HCT116 (cell line): ENCODE data around the gene HDAC10. TPM values are rescaled to one million over a fixed set of nuclear protein-coding genes. Genes with fewer than 3 reads are reported as not detected.

Source experiments
- ATAC-seq: fragments of 200-7000 bp; cut with Tn5 transposase; 2 replicates; pipeline ENCODE4 v1.9.1; 2020; ENCODE audit warnings: mild to moderate bottlenecking, moderate library complexity
- BruUV-seq: library from RNA; stranded (reverse); fragments of 400-500 nt; replicated peaks from 2 replicates; lab custom pipeline; 2021; lab: Mats Ljungman, UMichigan
- CTCF ChIA-PET: fragments of 300-600 bp; sonication (Branson Sonifier 250); formaldehyde crosslinking; loops from one replicate; lab custom pipeline; 2021; ENCODE audit warnings: antibody characterized with exemption; lab: Charles Lee
- POLR2A ChIA-PET: fragments of 300-600, 350-600 bp; sonication (Branson Sonifier 250); formaldehyde crosslinking; loops from one replicate; lab custom pipeline; 2021; ENCODE audit warnings: antibody characterized with exemption; lab: Charles Lee
- RAD21 ChIA-PET, 2 experiments: fragments of 300-600 bp; sonication (Branson Sonifier 250); formaldehyde crosslinking; loops; one replicate each; lab custom pipeline; 2023; ENCODE audit warnings: low total read pairs in 2 of 2; ENCODE audit not compliant: uncharacterized antibody in 2 of 2, unreplicated experiment in 2 of 2, low non-redundant PET in 1 of 2; lab: Charles Lee
- DNase-seq: peaks from one replicate; pipeline ENCODE4 v3.0.0-alpha.2; 2010; ENCODE audit warnings: low read depth, low spot score
- H2AFZ ChIP-seq: fragments of 200-600 bp; shearing (Covaris generic), sonication (generic); 2 replicates; pipeline ENCODE4 v1.6.1; 2017; ENCODE audit warnings: low read depth, mixed run types, mixed read lengths, antibody characterized with exemption, low read length; ENCODE audit not compliant: poor library complexity, severe bottlenecking
- H3K27ac ChIP-seq: 2 replicates; pipeline ENCODE4 v1.5.1; 2012; ENCODE audit warnings: low read depth, low read length
- H3K27me3 ChIP-seq: fragments of 200-600 bp; sonication (generic); 2 replicates; pipeline ENCODE4 v1.6.1; 2016; ENCODE audit warnings: mixed run types, low read length, mixed read lengths; ENCODE audit not compliant: insufficient read depth
- H3K36me3 ChIP-seq, 2 experiments: fragments of 200-500 bp in 1 of 2; fragments of 200-600 bp in 1 of 2; sonication (Bioruptor generic) in 1 of 2; sonication (generic) in 1 of 2; 2 replicates each; pipeline versions ENCODE4 v1.5.1 to v1.6.1; 2014 to 2016; ENCODE audit warnings: low read length in 2 of 2, inconsistent platforms in 1 of 2, mixed read lengths in 1 of 2, mixed run types in 1 of 2; ENCODE audit not compliant: insufficient read depth in 2 of 2, control insufficient read depth in 1 of 2
- H3K4me1 ChIP-seq, 2 experiments: fragments of 200-600 bp in 1 of 2; sonication (generic) in 1 of 2; 2 replicates each; pipeline versions ENCODE4 v1.5.1 to v1.6.1; 2012 to 2017; ENCODE audit warnings: low read length in 2 of 2, inconsistent platforms in 1 of 2, mild to moderate bottlenecking in 1 of 2, mixed read lengths in 1 of 2, mixed run types in 1 of 2, moderate library complexity in 1 of 2; ENCODE audit not compliant: insufficient read depth in 2 of 2, control insufficient read depth in 1 of 2
- H3K4me2 ChIP-seq: fragments of 200-600 bp; sonication (generic); 2 replicates; pipeline ENCODE4 v1.6.1; 2017; ENCODE audit warnings: mixed run types, low read length, mixed read lengths
- H3K4me3 ChIP-seq, 2 experiments: fragments of 200-600 bp in 1 of 2; sonication (generic) in 1 of 2; replicated peaks in 1 of 2; 2 replicates each; pipeline ENCODE4 v1.5.1; 2011 to 2016; ENCODE audit warnings: low read length in 2 of 2, control low read depth in 1 of 2, low read depth in 1 of 2, mild to moderate bottlenecking in 1 of 2, mixed read lengths in 1 of 2, mixed run types in 1 of 2
- H3K79me2 ChIP-seq: fragments of 200-600 bp; sonication (generic); 2 replicates; pipeline ENCODE4 v1.6.1; 2017; ENCODE audit warnings: mild to moderate bottlenecking, mixed run types, low read length, moderate library complexity, mixed read lengths; ENCODE audit not compliant: insufficient read depth
- H3K9ac ChIP-seq: fragments of 200-600 bp; sonication (generic); 2 replicates; pipeline ENCODE4 v1.6.1; 2016; ENCODE audit warnings: low read length, mixed read lengths
- H3K9me2 ChIP-seq: fragments of 200-600 bp; sonication (generic), shearing (Covaris generic); 2 replicates; pipeline ENCODE4 v1.6.1; 2017; ENCODE audit warnings: mixed run types, mild to moderate bottlenecking, moderate library complexity; ENCODE audit not compliant: insufficient read depth
- H3K9me3 ChIP-seq, 2 experiments: fragments of 200-500 bp in 1 of 2; fragments of 200-600 bp in 1 of 2; sonication (Bioruptor generic) in 1 of 2; sonication (generic) in 1 of 2; 2 replicates each; pipeline ENCODE4 v1.6.1; 2014 to 2017; ENCODE audit warnings: low read length in 2 of 2, mixed read lengths in 2 of 2, inconsistent platforms in 1 of 2, low read depth in 1 of 2, mild to moderate bottlenecking in 1 of 2, mixed run types in 1 of 2, moderate library complexity in 1 of 2; ENCODE audit not compliant: control insufficient read depth in 1 of 2, insufficient read depth in 1 of 2
- H4K20me1 ChIP-seq: fragments of 200-600 bp; sonication (generic), shearing (Covaris generic); 2 replicates; pipeline ENCODE4 v1.6.1; 2017; ENCODE audit warnings: mixed run types, mild to moderate bottlenecking, moderate library complexity; ENCODE audit not compliant: insufficient read depth
- CEBPB ChIP-seq: IDR thresholded peaks from 2 replicates; pipeline ENCODE4 v1.6.1; 2012; ENCODE audit warnings: low read depth
- EGR1 ChIP-seq: IDR thresholded peaks from 2 replicates; pipeline ENCODE4 v1.6.1; 2012; ENCODE audit warnings: low read depth
- EZH2 ChIP-seq: fragments of 200-600 bp; sonication (generic); IDR thresholded peaks from 2 replicates; pipeline ENCODE4 v1.6.1; 2017; ENCODE audit warnings: antibody characterized with exemption, mixed run types
- EZH2phosphoT487 ChIP-seq: fragments of 200-600 bp; IDR thresholded peaks from 2 replicates; pipeline ENCODE4 v1.6.1; 2018; ENCODE audit warnings: antibody characterized with exemption, borderline replicate concordance
- POLR2AphosphoS5 ChIP-seq: IDR thresholded peaks from 2 replicates; pipeline ENCODE4 v1.6.1; 2011; ENCODE audit warnings: mild to moderate bottlenecking, low read depth, low read length, moderate library complexity
- RAD21 ChIP-seq: IDR thresholded peaks from 2 replicates; pipeline ENCODE4 v1.6.1; 2012; ENCODE audit warnings: low read depth, mild to moderate bottlenecking
- TCF7L2 ChIP-seq: IDR thresholded peaks from 2 replicates; pipeline ENCODE4 v1.7.0; 2011; ENCODE audit warnings: borderline replicate concordance, inconsistent platforms; ENCODE audit not compliant: insufficient read depth, insufficient read length; ENCODE audit errors: extremely low read depth
- ZFX ChIP-seq: fragments of 450-650 bp; IDR thresholded peaks from 2 replicates; pipeline ENCODE4 v1.6.1; 2017
- ZNF274 ChIP-seq: fragments of 200-500 bp; sonication (Bioruptor generic); IDR thresholded peaks from 2 replicates; pipeline ENCODE4 v1.6.1; 2014; ENCODE audit warnings: mild to moderate bottlenecking, low read depth, low read length, inconsistent platforms
- intact Hi-C: fragments of 100-400 bp; cut with micrococcal nuclease; formaldehyde crosslinking; loops from 2 replicates; pipeline ENCODE4 v1.10.0; 2022
- total RNA-seq: library from RNA; stranded (reverse); gene quantifications from one replicate; pipeline ENCODE4 v1.2.1, GENCODE V29; 2021; ENCODE audit not compliant: unreplicated experiment
- TF ChIP-seq, protein P1 (sequence below): IDR thresholded peaks from 2 replicates; pipeline ENCODE4 v1.6.1; 2011; ENCODE audit warnings: mild to moderate bottlenecking, low read length, moderate library complexity; ENCODE audit not compliant: insufficient replicate concordance; ENCODE audit errors: extremely low read depth

HDAC10 gene
- total RNA-seq, 1 experiment from 2014 or later: 67.5 TPM

DNA sequence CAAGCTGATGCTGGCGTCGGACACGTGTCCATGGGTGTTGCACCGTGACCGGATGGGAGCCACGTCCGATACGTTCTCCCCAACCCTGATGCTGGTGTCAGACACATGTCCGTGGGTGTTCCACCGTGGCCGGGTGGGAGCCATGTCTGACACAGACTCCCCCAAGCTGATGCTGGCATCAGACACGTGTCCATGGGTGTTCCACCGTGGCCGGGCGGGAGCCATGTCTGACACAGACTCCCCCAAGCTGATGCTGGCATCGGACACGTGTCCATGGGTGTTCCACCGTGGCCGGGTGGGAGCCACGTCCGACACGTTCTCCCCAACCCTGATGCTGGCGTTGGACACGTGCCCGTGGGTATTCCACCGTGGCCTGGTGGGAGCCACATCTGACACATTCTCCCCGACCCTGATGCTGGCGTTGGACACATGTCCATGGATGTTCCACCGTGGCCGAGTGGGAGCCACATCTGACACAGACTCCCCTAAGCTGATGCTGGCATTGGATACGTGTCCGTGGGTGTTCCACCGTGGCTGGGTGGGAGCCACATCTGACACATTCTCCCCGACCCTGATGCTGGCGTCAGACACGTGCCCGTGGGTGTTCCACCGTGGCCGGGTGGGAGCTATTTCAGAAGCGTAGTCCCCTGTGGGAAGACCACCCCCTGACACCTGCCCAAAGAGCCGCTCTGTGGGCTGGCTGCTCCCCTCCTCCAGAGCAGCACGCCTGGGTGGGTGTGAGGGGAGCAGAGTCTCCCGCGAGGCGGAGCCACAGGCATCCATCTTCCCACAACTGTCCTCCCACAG is 30.3 kb downstream of the HDAC10 start (continued):
- TF ChIP-seq ZNF274 (no peak), EZH2phosphoT487 (no peak), ZFX (no peak), RAD21 (no peak), EZH2 (no peak), TCF7L2 (no peak), CEBPB (no peak), EGR1 (no peak)
- TF ChIP-seq, protein P1, sequence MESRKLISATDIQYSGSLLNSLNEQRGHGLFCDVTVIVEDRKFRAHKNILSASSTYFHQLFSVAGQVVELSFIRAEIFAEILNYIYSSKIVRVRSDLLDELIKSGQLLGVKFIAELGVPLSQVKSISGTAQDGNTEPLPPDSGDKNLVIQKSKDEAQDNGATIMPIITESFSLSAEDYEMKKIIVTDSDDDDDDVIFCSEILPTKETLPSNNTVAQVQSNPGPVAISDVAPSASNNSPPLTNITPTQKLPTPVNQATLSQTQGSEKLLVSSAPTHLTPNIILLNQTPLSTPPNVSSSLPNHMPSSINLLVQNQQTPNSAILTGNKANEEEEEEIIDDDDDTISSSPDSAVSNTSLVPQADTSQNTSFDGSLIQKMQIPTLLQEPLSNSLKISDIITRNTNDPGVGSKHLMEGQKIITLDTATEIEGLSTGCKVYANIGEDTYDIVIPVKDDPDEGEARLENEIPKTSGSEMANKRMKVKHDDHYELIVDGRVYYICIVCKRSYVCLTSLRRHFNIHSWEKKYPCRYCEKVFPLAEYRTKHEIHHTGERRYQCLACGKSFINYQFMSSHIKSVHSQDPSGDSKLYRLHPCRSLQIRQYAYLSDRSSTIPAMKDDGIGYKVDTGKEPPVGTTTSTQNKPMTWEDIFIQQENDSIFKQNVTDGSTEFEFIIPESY: no peak

DNA sequence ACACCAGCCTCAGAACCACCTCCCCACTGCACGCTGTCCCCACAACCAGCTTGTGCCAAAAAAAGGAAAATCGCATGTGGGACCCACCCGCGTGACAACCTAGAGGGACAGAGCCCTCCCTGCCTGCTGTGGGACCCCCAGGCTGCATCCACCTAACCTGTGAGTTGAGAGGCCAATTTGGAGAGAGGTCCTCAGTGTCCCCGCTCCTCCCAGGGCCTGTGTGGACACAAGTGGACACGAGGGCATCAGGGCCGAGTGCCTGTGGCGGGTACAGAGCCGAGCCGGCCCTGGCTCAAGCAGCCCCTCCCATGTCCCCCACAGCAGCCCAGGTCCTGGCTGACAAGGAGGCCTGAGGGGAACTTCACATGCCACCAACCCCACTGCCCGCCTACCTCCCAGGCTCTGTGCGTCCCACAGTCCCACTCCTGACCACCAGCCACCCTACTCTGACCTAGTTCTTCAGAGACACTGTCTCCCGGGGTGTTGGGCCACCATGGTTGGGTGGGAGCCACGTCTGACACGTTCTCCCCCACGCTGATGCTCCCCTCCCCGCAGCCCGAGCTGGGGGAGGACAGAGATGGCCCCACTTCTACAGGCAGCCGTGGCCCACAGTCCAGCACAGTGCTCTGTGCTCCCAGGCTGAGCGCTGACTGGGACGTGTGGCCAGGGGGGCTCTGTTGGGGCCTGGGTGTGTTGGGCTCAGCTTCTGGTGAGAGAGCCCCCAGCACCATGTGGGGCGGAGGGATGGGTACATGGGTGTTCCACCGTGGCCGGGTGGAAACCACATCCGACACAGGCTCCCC is 31.1 kb downstream of the HDAC10 start:
- RAD21 ChIA-PET: no interaction called here
- no peak for DNase-seq
- Histone ChIP-seq H3K9me2 (no peaks in the 10 kb centered on the region), H3K27ac (peak overlapping the region; percentile 42; the same call in 1 of the 2 replicates), H3K4me3 (no peak overlapping the region), H3K36me3 (peaks cover 32 to 50% of the 10 kb centered on the region in 2 experiments; a peak in 3 of 4 replicates), H3K4me1 (peaks cover 0 to 8% of the 10 kb centered on the region in 2 experiments; a peak in 3 of 4 replicates), H2AFZ (no peak overlapping the region), H3K4me2 (no peak overlapping the region), H4K20me1 (no peaks in the 10 kb centered on the region), H3K9ac (0 out of 2 replicates have a peak overlapping the region, but pooled peaks have one; percentile 24), H3K9me3 (no peaks in the 10 kb centered on the region), H3K79me2 (peaks cover 4% of the 10 kb centered on the region; the same call in 1 of the 2 replicates), H3K27me3 (no peaks in the 10 kb centered on the region)
- intact Hi-C loops: no loop called here
- CTCF ChIA-PET: no interaction called here
- TF ChIP-seq POLR2AphosphoS5: 0 out of 2 replicates have a peak, but pooled peaks have one; percentile 6
- TF ChIP-seq, protein P1: no peak
- POLR2A ChIA-PET: no interaction called here
- ATAC-seq: no peak
- no TSS peak for BruUV-seq
